Activated CD8-positive, alpha-beta T cell treated with anti-CD3 and anti-CD28 coated beads, Interleukin-2, amount 10 ng/mL, durations not matched to agents 7 days and 5 days (primary cell): Measurements from ENCODE around the gene KRT81. TPM values are rescaled to one million over a fixed set of nuclear protein-coding genes. Genes with fewer than 3 reads are reported as not detected.
"Not testable (repeated sequence)": the region's sequence is repeated elsewhere in the genome, so short reads cannot be mapped to it uniquely, and the experiment has no call there.

Experiments used
- ATAC-seq: fragments of 150-1000 bp; cut with Tn5 transposase; one replicate; pipeline ENCODE4 v1.10.0; 2021; ENCODE audit warnings: moderate library complexity
- CTCF ChIA-PET: fragments of 350-600 bp; sonication (Branson Sonifier 250); formaldehyde crosslinking; loops from one replicate; lab custom pipeline; 2021; ENCODE audit warnings: antibody characterized with exemption; lab: Charles Lee
- POLR2A ChIA-PET: fragments of 350-600 bp; sonication (Branson Sonifier 250); formaldehyde crosslinking; loops from one replicate; lab custom pipeline; 2021; ENCODE audit warnings: antibody characterized with exemption; lab: Charles Lee
- DNase-seq: peaks from one replicate; pipeline ENCODE4 v3.0.0-alpha.2; 2020
- H3K27ac Mint-ChIP-seq: one replicate; pipeline ENCODE4 v1.8.0; 2021; ENCODE audit warnings: mild to moderate bottlenecking, mixed read lengths
- H3K27me3 Mint-ChIP-seq: one replicate; pipeline ENCODE4 v1.8.0; 2021; ENCODE audit warnings: low read depth, mixed read lengths
- H3K36me3 Mint-ChIP-seq: one replicate; pipeline ENCODE4 v1.8.0; 2021; ENCODE audit warnings: low read depth, mixed read lengths
- H3K4me1 Mint-ChIP-seq: one replicate; pipeline ENCODE4 v1.8.0; 2021; ENCODE audit warnings: low read depth, mixed read lengths
- H3K4me3 Mint-ChIP-seq: one replicate; pipeline ENCODE4 v1.8.0; 2021; ENCODE audit warnings: mild to moderate bottlenecking, mixed read lengths
- H3K9me3 Mint-ChIP-seq: one replicate; pipeline ENCODE4 v1.8.0; 2022; ENCODE audit warnings: mixed read lengths; ENCODE audit not compliant: insufficient read depth
- total RNA-seq, 2 experiments: library from RNA; stranded (reverse); gene quantifications; one replicate each; pipeline ENCODE4 v1.2.3, GENCODE V29; 2021

KRT81 gene
- total RNA-seq, 2 experiments from 2014 or later, result 0.29 to 0.42 TPM

DNA sequence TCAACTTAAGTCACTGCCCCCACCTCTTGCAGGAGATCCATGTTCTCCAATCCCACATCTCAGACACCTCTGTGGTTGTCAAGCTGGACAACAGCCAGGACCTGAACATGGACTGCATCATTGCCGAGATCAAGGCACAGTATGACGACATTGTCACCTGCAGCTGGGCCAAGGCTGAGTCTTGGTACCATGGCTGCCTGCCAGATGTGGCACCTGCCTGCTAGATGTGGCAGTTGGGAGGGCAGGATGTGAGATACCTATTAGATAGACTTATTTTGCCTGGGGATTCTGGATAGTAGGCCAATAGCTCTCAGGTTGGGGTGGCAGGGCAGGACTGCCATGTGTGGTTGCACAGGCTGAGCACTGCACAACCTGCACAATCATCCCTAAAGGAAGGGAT is 24.8 kb downstream of the KRT81 start:
- Mint-ChIP-seq H3K36me3 (peaks cover 5% of the 10 kb centered on the region), H3K27ac (no peak overlapping the region), H3K27me3 (peaks cover 30% of the 10 kb centered on the region), H3K4me3 (no peak overlapping the region), H3K9me3 (no peaks in the 10 kb centered on the region), H3K4me1 (peaks cover 17% of the 10 kb centered on the region)
- no peak for DNase-seq
- ChIA-PET POLR2A (no interaction called here), CTCF (interaction anchor here (1.0 to 1.2 kb wide), 3 partner anchors 13 to 61 kb away, joined by 3 to 4 read pairs (median 4); no protein-coding TSS in a partner anchor)
- ATAC-seq, result no peak

DNA sequence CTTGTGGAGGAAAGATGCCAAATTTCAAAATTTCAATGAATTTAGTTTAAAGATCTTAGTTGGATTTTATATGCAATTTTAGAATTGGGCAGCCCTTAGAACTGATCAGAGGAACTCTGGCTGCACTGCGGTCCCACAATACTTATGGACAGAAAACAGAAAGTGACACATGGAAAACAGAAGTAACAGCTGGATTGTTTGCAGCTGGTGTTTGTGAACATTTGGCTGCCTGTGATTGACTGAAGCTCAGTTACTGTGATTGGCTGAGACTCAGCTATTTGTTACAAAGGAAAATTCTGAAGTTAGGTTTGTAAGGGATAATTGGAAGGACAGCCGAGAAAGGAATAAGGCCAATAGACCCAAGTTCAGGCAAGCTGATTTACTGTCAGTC is 26.9 kb downstream of the KRT81 start:
- Mint-ChIP-seq H3K4me3 (no peak overlapping the region), H3K4me1 (peaks cover 38% of the 10 kb centered on the region), H3K27me3 (peaks cover 23% of the 10 kb centered on the region), H3K9me3 (no peaks in the 10 kb centered on the region), H3K27ac (no peak overlapping the region), H3K36me3 (peaks cover 7% of the 10 kb centered on the region)
- ChIA-PET CTCF (interaction anchor here (0.7 to 2.7 kb wide), 4 partner anchors 8 to 63 kb away, joined by 3 to 17 read pairs (median 3); no protein-coding TSS in a partner anchor), POLR2A (no interaction called here)
- ATAC-seq, result no peak
- no peak for DNase-seq

GRCh38 chr12:52263761-52264434 is 27.4 kb downstream of the KRT81 start:
- Mint-ChIP-seq H3K27me3 (peaks cover 27% of the 10 kb centered on the region), H3K4me3 (no peak overlapping the region), H3K4me1 (peaks cover 42% of the 10 kb centered on the region), H3K27ac (no peak overlapping the region), H3K9me3 (no peaks in the 10 kb centered on the region), H3K36me3 (peaks cover 7% of the 10 kb centered on the region)
- no peak for DNase-seq
- no peak for ATAC-seq
- CTCF ChIA-PET, result interaction anchor here (0.6 to 2.7 kb wide), 4 partner anchors 8 to 64 kb away, joined by 3 to 17 read pairs (median 3); no protein-coding TSS in a partner anchor
- POLR2A ChIA-PET, result no interaction called here

GRCh38 chr12:52262286-52262685 is 29.0 kb downstream of the KRT81 start:
- H3K36me3 Mint-ChIP-seq, result peaks cover 7% of the 10 kb centered on the region
- H3K27me3 Mint-ChIP-seq, result peaks cover 25% of the 10 kb centered on the region
- CTCF ChIA-PET, result interaction anchor here (1.2 kb wide), 1 partner anchor 22 kb away, joined by 3 read pairs; no protein-coding TSS in a partner anchor

GRCh38 chr12:52261208-52261484 is 30.2 kb downstream of the KRT81 start:
- H3K9me3 Mint-ChIP-seq, result no peaks in the 10 kb centered on the region
- DNase-seq (no peak), ATAC-seq (no peak)
- peaks cover 32% of the 10 kb centered on the region for H3K27me3 Mint-ChIP-seq
- H3K4me3 Mint-ChIP-seq, result no peak overlapping the region
- ChIA-PET CTCF (interaction anchor here (1.0 to 3.2 kb wide), 5 partner anchors 9 to 67 kb away, joined by 3 to 24 read pairs (median 4); no protein-coding TSS in a partner anchor), POLR2A (no interaction called here)
- H3K4me1 Mint-ChIP-seq, result peaks cover 40% of the 10 kb centered on the region
- peak overlapping the region; percentile 71 for H3K27ac Mint-ChIP-seq
- H3K36me3 Mint-ChIP-seq, result peaks cover 7% of the 10 kb centered on the region

More at GRCh38 chr12:52262286-52262685, 29.0 kb downstream of the KRT81 start:
- Mint-ChIP-seq H3K4me1 (peaks cover 37% of the 10 kb centered on the region), H3K27ac (no peak overlapping the region), H3K9me3 (no peaks in the 10 kb centered on the region), H3K4me3 (no peak overlapping the region)
- ATAC-seq (no peak), DNase-seq (no peak)
- POLR2A ChIA-PET, result no interaction called here

DNA sequence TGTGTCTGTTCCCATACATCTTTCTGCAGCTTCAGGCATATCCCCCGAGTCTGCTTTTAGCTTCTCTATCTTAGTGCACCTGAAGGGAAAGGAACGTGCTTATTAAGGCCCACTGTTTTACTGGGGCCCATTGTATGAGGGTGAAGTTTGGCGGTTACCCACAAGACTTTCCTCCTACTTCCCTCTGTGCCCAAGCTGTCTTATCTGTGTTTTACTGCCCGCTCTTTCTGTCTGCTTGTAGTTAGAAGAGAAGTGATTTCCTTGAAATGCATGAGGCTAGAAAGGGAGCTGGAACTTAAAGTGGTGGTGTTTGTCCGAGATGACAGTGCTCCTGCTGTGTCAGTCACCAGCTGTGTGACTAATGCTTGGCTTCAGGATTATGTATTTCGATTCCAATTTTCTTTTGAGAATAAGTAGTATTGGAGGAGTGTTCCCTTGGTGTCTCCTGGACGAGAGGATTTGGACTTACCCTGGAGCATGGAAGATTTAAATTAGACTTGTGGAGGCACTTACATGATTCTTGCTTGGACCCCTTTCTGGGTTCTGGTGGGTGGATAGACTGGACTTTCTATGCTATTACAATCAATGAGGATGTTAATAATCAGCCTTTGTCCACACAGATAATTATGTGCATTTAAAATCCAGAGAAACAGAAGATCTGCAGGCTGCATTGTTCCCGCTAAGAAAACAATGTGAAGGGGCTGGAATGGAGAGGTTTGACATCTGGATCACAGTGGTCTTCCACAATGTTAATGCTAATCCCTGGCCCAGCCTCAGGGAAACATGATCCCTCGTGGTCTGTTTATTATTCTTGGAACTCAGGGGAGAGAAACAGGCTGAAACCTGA is 30.8 kb downstream of the KRT81 start:
- peak overlapping the region; percentile 7 for H3K4me3 Mint-ChIP-seq
- CTCF ChIA-PET, result interaction anchor here (0.7 to 3.2 kb wide), 8 partner anchors 9 to 177 kb away, joined by 3 to 24 read pairs (median 3); no protein-coding TSS in a partner anchor

GRCh38 chr12:52259657-52260243 is 31.6 kb downstream of the KRT81 start:
- no peaks in the 10 kb centered on the region for H3K9me3 Mint-ChIP-seq
- peak overlapping the region; percentile 71 for H3K27ac Mint-ChIP-seq
- peaks cover 44% of the 10 kb centered on the region for H3K4me1 Mint-ChIP-seq
- peaks cover 42% of the 10 kb centered on the region for H3K27me3 Mint-ChIP-seq
- H3K4me3 Mint-ChIP-seq, result peak overlapping the region; percentile 7
- ChIA-PET CTCF (interaction anchor here (0.7 to 3.2 kb wide), 7 partner anchors 8 to 177 kb away, joined by 3 to 24 read pairs (median 4); no protein-coding TSS in a partner anchor), POLR2A (interaction anchor here (0.6 to 1.4 kb wide), 3 partner anchors 15 to 88 kb away, joined by 3 to 5 read pairs (median 4); no protein-coding TSS in a partner anchor)
- no peak for DNase-seq
- peaks cover 7% of the 10 kb centered on the region for H3K36me3 Mint-ChIP-seq
- peak; percentile 40 for ATAC-seq

More for the DNA sequence above, 30.8 kb downstream of the KRT81 start:
- Mint-ChIP-seq H3K36me3 (peaks cover 7% of the 10 kb centered on the region), H3K9me3 (no peaks in the 10 kb centered on the region), H3K27me3 (peaks cover 36% of the 10 kb centered on the region), H3K27ac (peak overlapping the region; percentile 71), H3K4me1 (peaks cover 40% of the 10 kb centered on the region)
- DNase-seq (peak; percentile 42), ATAC-seq (peak; percentile 33)
- POLR2A ChIA-PET, result interaction anchor here (0.6 to 1.4 kb wide), 3 partner anchors 15 to 87 kb away, joined by 3 to 5 read pairs (median 4); no protein-coding TSS in a partner anchor

DNA sequence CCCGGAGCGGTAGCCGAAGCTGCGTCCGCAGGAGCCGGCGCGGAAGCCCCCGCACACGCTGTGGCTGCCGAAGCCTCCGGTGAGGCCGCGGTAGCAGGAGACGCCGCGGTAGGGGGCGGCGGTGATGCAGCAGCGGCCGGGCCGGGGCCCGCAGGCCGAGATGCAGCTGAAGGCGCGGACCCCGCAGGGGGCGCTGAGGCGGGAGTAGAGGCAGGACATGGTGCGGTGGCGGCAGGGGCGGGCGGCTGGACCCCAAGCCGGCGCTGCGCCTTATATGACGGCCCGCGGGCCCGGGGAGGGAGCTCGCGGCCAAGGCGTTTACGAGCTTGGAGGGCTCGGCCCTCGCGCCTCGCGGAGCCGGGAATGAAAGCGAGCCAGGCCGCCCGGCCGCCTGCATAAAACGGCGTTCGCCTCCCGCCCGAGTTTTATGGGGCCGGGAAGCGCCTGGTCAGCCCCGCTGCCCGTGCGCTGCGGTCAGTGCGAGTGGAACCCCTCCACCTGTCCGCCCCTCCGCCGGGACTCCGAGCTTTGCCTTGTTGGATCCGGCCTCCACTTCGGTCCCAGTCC is 32.9 kb downstream of the KRT81 start:
- Mint-ChIP-seq H3K27me3 (peaks cover 40% of the 10 kb centered on the region), H3K4me1 (peaks cover 57% of the 10 kb centered on the region), H3K36me3 (peaks cover 7% of the 10 kb centered on the region), H3K9me3 (no peaks in the 10 kb centered on the region), H3K4me3 (no peak overlapping the region), H3K27ac (no peak overlapping the region)
- ATAC-seq (no peak), DNase-seq (no peak)
- ChIA-PET POLR2A (no interaction called here), CTCF (interaction anchor here (1.0 to 3.2 kb wide), 3 partner anchors 10 to 20 kb away, joined by 3 to 24 read pairs (median 5); no protein-coding TSS in a partner anchor)

GRCh38 chr12:52257922-52258321 is 33.4 kb downstream of the KRT81 start:
- Mint-ChIP-seq H3K36me3 (peaks cover 11% of the 10 kb centered on the region), H3K27me3 (peaks cover 40% of the 10 kb centered on the region), H3K4me1 (peaks cover 61% of the 10 kb centered on the region)
- DNase-seq, ATAC-seq, H3K9me3 Mint-ChIP-seq, POLR2A ChIA-PET, H3K4me3 Mint-ChIP-seq, H3K27ac Mint-ChIP-seq: not testable (repeated sequence)
- CTCF ChIA-PET, result interaction anchor here (1.0 to 2.2 kb wide), 2 partner anchors 10 to 18 kb away, joined by 3 to 5 read pairs; no protein-coding TSS in a partner anchor

- peaks cover 11% of the 10 kb centered on the region for H3K36me3 Mint-ChIP-seq
- ATAC-seq, result no peak
- no peak overlapping the region for H3K27ac Mint-ChIP-seq
- no peak overlapping the region for H3K4me3 Mint-ChIP-seq
- ChIA-PET CTCF (interaction anchor here (2.2 kb wide), 1 partner anchor 22 kb away, joined by 13 read pairs; no protein-coding TSS in a partner anchor), POLR2A (no interaction called here)
- H3K9me3 Mint-ChIP-seq, result no peaks in the 10 kb centered on the region
- H3K27me3 Mint-ChIP-seq, result peaks cover 40% of the 10 kb centered on the region
- DNase-seq, result no peak
- peaks cover 67% of the 10 kb centered on the region for H3K4me1 Mint-ChIP-seq
These were observed 34.2 kb downstream of the KRT81 start for GRCh38 chr12:52257074-52257551.

- no peaks in the 10 kb centered on the region for H3K9me3 Mint-ChIP-seq
- ChIA-PET POLR2A (no interaction called here), CTCF (interaction anchor here (1.0 to 2.2 kb wide), 3 partner anchors 8 to 23 kb away, joined by 3 to 13 read pairs (median 5); no protein-coding TSS in a partner anchor)
These were observed 34.8 kb downstream of the KRT81 start for GRCh38 chr12:52256584-52256935.

More at GRCh38 chr12:52256584-52256935, 34.8 kb downstream of the KRT81 start:
- no peak for ATAC-seq
- H3K27ac Mint-ChIP-seq, result no peak overlapping the region
- DNase-seq, result no peak
- peaks cover 36% of the 10 kb centered on the region for H3K27me3 Mint-ChIP-seq
- H3K4me3 Mint-ChIP-seq, result no peak overlapping the region
- H3K4me1 Mint-ChIP-seq, result peaks cover 71% of the 10 kb centered on the region
- H3K36me3 Mint-ChIP-seq, result peaks cover 14% of the 10 kb centered on the region
